GM12878 (cell line): ENCODE results near the gene TAF3. TPM values are rescaled to one million over a fixed set of nuclear protein-coding genes. Genes with fewer than 3 reads are reported as not detected.
A peak's percentile ranks its signal among the peaks of the same experiment; 100 is the strongest.

Experiments used
- ATAC-seq: fragments of 200-7000 bp; cut with Tn5 transposase; 3 replicates; pipeline ENCODE4 v1.9.1; 2020; ENCODE audit warnings: mild to moderate bottlenecking, moderate library complexity
- BruUV-seq: library from RNA; stranded (reverse); fragments of 400-500 nt; replicated peaks from 2 replicates; lab custom pipeline; 2021; lab: Mats Ljungman, UMichigan
- CTCF ChIA-PET: fragments of 300-600 bp; sonication (Branson Sonifier 250); formaldehyde crosslinking; extraction: SDS; loops from one replicate; lab custom pipeline; 2021; ENCODE audit warnings: inconsistent platforms; lab: Yijun Ruan, JAX
- POLR2A ChIA-PET: fragments of 350-600 bp; formaldehyde crosslinking; extraction: SDS; loops from one replicate; lab custom pipeline; 2021; ENCODE audit warnings: inconsistent platforms; lab: Charles Lee
- RAD21 ChIA-PET: fragments of 300-600 bp; sonication (Branson Sonifier 250); formaldehyde crosslinking; loops from one replicate; lab custom pipeline; 2023; ENCODE audit warnings: antibody characterized with exemption; ENCODE audit not compliant: unreplicated experiment; lab: Charles Lee
- SMC1A ChIA-PET: fragments of 300-600 bp; sonication (Branson Sonifier 250); formaldehyde crosslinking; loops from one replicate; lab custom pipeline; 2023; ENCODE audit not compliant: unreplicated experiment, uncharacterized antibody; lab: Charles Lee
- DNase-seq: peaks from one replicate; pipeline ENCODE4 v3.0.0-alpha.2; 2011; ENCODE audit warnings: low read depth, low spot score
- FAIRE-seq: peaks from 3 replicates; lab custom pipeline; 2011; peaks lifted over from hg19 to GRCh38; lab: Jason Lieb, UNC
- H2AFZ ChIP-seq: 2 replicates; pipeline ENCODE4 v1.6.0; 2011; ENCODE audit warnings: low read depth, low read length, control low read depth; ENCODE audit not compliant: control insufficient read depth
- H3K27ac ChIP-seq: 2 replicates; pipeline ENCODE4 v1.5.1; 2011; ENCODE audit warnings: control low read depth; ENCODE audit not compliant: control insufficient read depth, insufficient read depth
- H3K27me3 ChIP-seq, 2 experiments: replicated peaks in 1 of 2; 2 replicates each; pipeline versions ENCODE4 v1.6.0 to v1.6.1; 2011; ENCODE audit warnings: low read length in 1 of 2; ENCODE audit not compliant: control insufficient read depth in 2 of 2, insufficient read depth in 2 of 2
- H3K36me3 ChIP-seq, 2 experiments: 2 replicates each; pipeline ENCODE4 v1.5.1; 2011; ENCODE audit warnings: low read length in 1 of 2; ENCODE audit not compliant: control insufficient read depth in 2 of 2, insufficient read depth in 2 of 2
- H3K4me1 ChIP-seq: 2 replicates; pipeline ENCODE4 v1.6.1; 2011; ENCODE audit warnings: mild to moderate bottlenecking, low read length, moderate library complexity, mixed read lengths; ENCODE audit not compliant: control insufficient read depth, insufficient read depth
- H3K4me2 ChIP-seq: 2 replicates; pipeline ENCODE4 v1.6.0; 2011; ENCODE audit warnings: control low read depth; ENCODE audit not compliant: control insufficient read depth, insufficient read depth
- H3K4me3 ChIP-seq: fragments of 200-600 bp; sonication (generic); 2 replicates; pipeline ENCODE4 v1.5.1; 2016
- H3K79me2 ChIP-seq: 2 replicates; pipeline ENCODE4 v1.6.0; 2011; ENCODE audit warnings: low read length; ENCODE audit not compliant: control insufficient read depth, insufficient read depth
- H3K9ac ChIP-seq: 2 replicates; pipeline ENCODE4 v1.8.0; 2011; ENCODE audit warnings: low read length, control low read depth, mixed read lengths; ENCODE audit not compliant: control insufficient read depth, insufficient read depth
- H3K9me3 ChIP-seq: replicated peaks from 3 replicates; pipeline ENCODE4 v1.5.1; 2011; ENCODE audit warnings: mild to moderate bottlenecking, low read length; ENCODE audit not compliant: control insufficient read depth, insufficient read depth
- H4K20me1 ChIP-seq: 2 replicates; pipeline ENCODE4 v1.6.0; 2011; ENCODE audit not compliant: control insufficient read depth, insufficient read depth
- MLLT1 ChIP-seq: fragments of 450-650 bp; IDR thresholded peaks from 2 replicates; pipeline ENCODE4 v1.6.1; 2016; ENCODE audit warnings: mild to moderate bottlenecking
- STAT1 ChIP-seq: fragments of 450-650 bp; conservative IDR thresholded peaks from 2 replicates; pipeline ENCODE4 v1.6.1; 2014; ENCODE audit warnings: antibody characterized with exemption, mild to moderate bottlenecking
- TARDBP ChIP-seq: IDR thresholded peaks from 2 replicates; pipeline ENCODE4 v1.6.1; 2016; ENCODE audit warnings: borderline replicate concordance
- WGBS: methylation state at CpG from one replicate; pipeline ENCODE4 v1.1.6; 2016; ENCODE audit warnings: low lambda C conversion rate; ENCODE audit not compliant: insufficient replicate concordance, insufficient coverage; ENCODE audit errors: missing lambda C conversion rate; 5-methylcytosine and 5-hydroxymethylcytosine counted together
- in situ Hi-C: fragments of 300-500 bp; cut with MboI; formaldehyde crosslinking; loops from 9 replicates; pipeline ENCODE4 v1.14.3; 2018; ENCODE audit warnings: mixed read lengths
- intact Hi-C: fragments of 100-400 bp; cut with micrococcal nuclease; formaldehyde crosslinking; loops from one replicate; pipeline ENCODE4 v1.14.2; 2022; ENCODE audit not compliant: unreplicated experiment
- polyA plus RNA-seq, 11 experiments: library from polyadenylated mRNA; depleted of rRNA in 4 of 11; unstranded in 6 of 11; stranded (reverse) in 5 of 11; fragments of >200 nt; fragmentation: Nextera tagmentation in 4 of 11; fragmentation: Illumina TruSeq in 1 of 11; extraction: Ambion mirVana in 4 of 11; extraction: Trizol in 1 of 11; gene quantifications; 1 replicate in 1 of 11; 2 replicates in 10 of 11; pipeline versions ENCODE4 v1.2.1 to v1.2.3, GENCODE V29; 2011 to 2016; ENCODE audit warnings: inconsistent platforms in 2 of 11, missing spikeins in 2 of 11, low read depth in 1 of 11
- total RNA-seq, 4 experiments: library from RNA; depleted of rRNA in 3 of 4; stranded (reverse); fragments of >200 nt in 3 of 4; fragmentation: Illumina TruSeq in 1 of 4; extraction: Trizol in 1 of 4; gene quantifications; 2 replicates each; pipeline versions ENCODE4 v1.2.1 to v1.2.3, GENCODE V29; 2013 to 2021
- TF ChIP-seq, protein P1 (sequence below): IDR thresholded peaks from 2 replicates; pipeline ENCODE4 v1.6.1; 2012; ENCODE audit warnings: low read depth, low read length, improper control_type of control experiment
- TF ChIP-seq, protein P2 (sequence below): fragments of 450-650 bp; IDR thresholded peaks from 2 replicates; pipeline ENCODE4 v1.6.1; 2018; ENCODE audit warnings: mild to moderate bottlenecking, low read depth, moderate library complexity; ENCODE audit not compliant: partially characterized antibody
- TF ChIP-seq, protein P3 (sequence below): fragments of 450-650 bp; IDR thresholded peaks from 2 replicates; pipeline ENCODE4 v1.6.1; 2016; ENCODE audit warnings: mild to moderate bottlenecking

Gene TAF3
- total and polyA plus RNA-seq, 10 of the 15 experiments (the other 5 are each of a cell fraction or from before 2014, with no cell fraction given), result 2.0 to 10.1 (median 3.7) TPM

DNA sequence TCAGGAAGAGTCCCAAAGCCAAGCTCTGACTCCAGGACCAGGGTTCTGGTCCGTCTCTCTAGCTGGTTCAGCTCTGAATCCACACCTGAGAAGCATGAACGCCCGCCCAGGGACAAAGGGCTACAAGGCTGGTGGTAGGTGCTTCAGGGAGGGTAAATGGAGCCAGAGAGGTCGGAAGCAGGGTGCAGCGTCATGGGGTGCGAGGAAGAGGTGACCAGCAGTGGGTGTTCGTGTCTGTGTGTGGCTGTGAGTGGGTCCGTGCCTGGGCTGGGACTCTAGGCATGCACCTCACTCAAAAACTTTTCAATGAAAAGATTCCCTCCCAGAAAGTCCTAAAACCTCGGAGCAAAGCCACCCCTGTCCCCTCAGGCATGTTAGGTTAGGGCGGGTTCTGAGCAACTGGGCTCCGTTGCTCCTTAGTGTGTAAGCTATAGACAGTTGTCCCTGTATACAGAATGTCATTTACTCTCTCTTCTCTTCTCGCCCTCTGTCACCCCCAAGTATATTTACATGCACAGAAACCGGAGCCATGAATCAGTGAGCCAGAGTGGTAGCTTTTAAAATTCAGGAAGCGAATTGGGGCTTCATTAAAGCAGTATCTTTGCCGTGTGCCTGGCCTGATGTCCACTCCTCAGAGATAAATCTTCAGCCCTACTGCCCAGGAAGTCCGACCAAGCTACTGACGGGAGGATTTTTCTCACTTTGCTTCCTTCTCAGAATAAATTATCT is 223.9 kb downstream of the TAF3 start:
- RAD21 ChIA-PET, result no interaction called here
- no peak for DNase-seq
- H3K9ac ChIP-seq, result no peak overlapping the region
- no peaks in the 10 kb centered on the region for H3K79me2 ChIP-seq
- POLR2A ChIA-PET, result no interaction called here
- FAIRE-seq, result peak; percentile 18
- H3K27ac ChIP-seq, result no peak overlapping the region
- H3K4me2 ChIP-seq, result no peak overlapping the region
- CTCF ChIA-PET, result interaction anchor here (0.7 to 1.4 kb wide), 5 partner anchors 10 to 712 kb away, joined by 3 to 4 read pairs (median 3); no protein-coding TSS in a partner anchor
- BruUV-seq, result no TSS peak
- intact Hi-C loops, result no loop called here
- H3K36me3 ChIP-seq, result no peaks in the 10 kb centered on the region
- SMC1A ChIA-PET, result interaction anchor here (0.8 to 1.4 kb wide), 2 partner anchors 517 to 1166 kb away, joined by 3 to 4 read pairs; no protein-coding TSS in a partner anchor
- no peak for ATAC-seq
- WGBS, result under 1% methylated on average over 17 of the region's 17 CpGs
- H3K4me1 ChIP-seq, result no peaks in the 10 kb centered on the region; the same call in 1 of the 2 replicates
- H3K9me3 ChIP-seq, result no peaks in the 10 kb centered on the region
- no peak for TF ChIP-seq TARDBP
- TF ChIP-seq STAT1, result no peak
- in situ Hi-C loops, result loop anchor here (25.0 kb wide), 1 partner anchor 1170 kb away; no protein-coding TSS in a partner anchor
- H3K27me3 ChIP-seq, result peaks cover 22 to 41% of the 10 kb centered on the region in 2 experiments
- H3K4me3 ChIP-seq, result no peak overlapping the region
- H4K20me1 ChIP-seq, result no peaks in the 10 kb centered on the region
- H2AFZ ChIP-seq, result no peak overlapping the region

GRCh38 chr10:8042721-8043568 is 224.6 kb downstream of the TAF3 start:
- Histone ChIP-seq H4K20me1 (no peaks in the 10 kb centered on the region), H3K4me1 (no peaks in the 10 kb centered on the region; the same call in 1 of the 2 replicates), H3K4me3 (no peak overlapping the region), H3K4me2 (no peak overlapping the region), H3K9me3 (no peaks in the 10 kb centered on the region), H3K79me2 (no peaks in the 10 kb centered on the region), H3K27ac (no peak overlapping the region), H3K36me3 (no peaks in the 10 kb centered on the region), H2AFZ (no peak overlapping the region), H3K27me3 (peaks cover 24 to 47% of the 10 kb centered on the region in 2 experiments), H3K9ac (no peak overlapping the region)
- SMC1A ChIA-PET, result interaction anchor here (1.4 kb wide), 1 partner anchor 1165 kb away, joined by 4 read pairs; no protein-coding TSS in a partner anchor
- FAIRE-seq (no peak), DNase-seq (no peak), ATAC-seq (no peak)
- POLR2A ChIA-PET, result no interaction called here
- RAD21 ChIA-PET, result no interaction called here
- intact Hi-C loops (no loop called here), in situ Hi-C loops (loop anchor here (25.0 kb wide), 1 partner anchor 1169 kb away; no protein-coding TSS in a partner anchor)
- no TSS peak for BruUV-seq
- whole genome bisulfite sequencing, result 17% methylated on average over 34 of the region's 35 CpGs
- CTCF ChIA-PET, result interaction anchor here (0.7 to 1.4 kb wide), 4 partner anchors 11 to 539 kb away, joined by 3 to 4 read pairs (median 4); no protein-coding TSS in a partner anchor
- TF ChIP-seq, protein P1, sequence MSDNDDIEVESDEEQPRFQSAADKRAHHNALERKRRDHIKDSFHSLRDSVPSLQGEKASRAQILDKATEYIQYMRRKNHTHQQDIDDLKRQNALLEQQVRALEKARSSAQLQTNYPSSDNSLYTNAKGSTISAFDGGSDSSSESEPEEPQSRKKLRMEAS, result no peak
- TF ChIP-seq, protein P2, sequence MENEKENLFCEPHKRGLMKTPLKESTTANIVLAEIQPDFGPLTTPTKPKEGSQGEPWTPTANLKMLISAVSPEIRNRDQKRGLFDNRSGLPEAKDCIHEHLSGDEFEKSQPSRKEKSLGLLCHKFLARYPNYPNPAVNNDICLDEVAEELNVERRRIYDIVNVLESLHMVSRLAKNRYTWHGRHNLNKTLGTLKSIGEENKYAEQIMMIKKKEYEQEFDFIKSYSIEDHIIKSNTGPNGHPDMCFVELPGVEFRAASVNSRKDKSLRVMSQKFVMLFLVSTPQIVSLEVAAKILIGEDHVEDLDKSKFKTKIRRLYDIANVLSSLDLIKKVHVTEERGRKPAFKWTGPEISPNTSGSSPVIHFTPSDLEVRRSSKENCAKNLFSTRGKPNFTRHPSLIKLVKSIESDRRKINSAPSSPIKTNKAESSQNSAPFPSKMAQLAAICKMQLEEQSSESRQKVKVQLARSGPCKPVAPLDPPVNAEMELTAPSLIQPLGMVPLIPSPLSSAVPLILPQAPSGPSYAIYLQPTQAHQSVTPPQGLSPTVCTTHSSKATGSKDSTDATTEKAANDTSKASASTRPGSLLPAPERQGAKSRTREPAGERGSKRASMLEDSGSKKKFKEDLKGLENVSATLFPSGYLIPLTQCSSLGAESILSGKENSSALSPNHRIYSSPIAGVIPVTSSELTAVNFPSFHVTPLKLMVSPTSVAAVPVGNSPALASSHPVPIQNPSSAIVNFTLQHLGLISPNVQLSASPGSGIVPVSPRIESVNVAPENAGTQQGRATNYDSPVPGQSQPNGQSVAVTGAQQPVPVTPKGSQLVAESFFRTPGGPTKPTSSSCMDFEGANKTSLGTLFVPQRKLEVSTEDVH, result no peak
- TF ChIP-seq MLLT1, result no peak
- TF ChIP-seq, protein P3, sequence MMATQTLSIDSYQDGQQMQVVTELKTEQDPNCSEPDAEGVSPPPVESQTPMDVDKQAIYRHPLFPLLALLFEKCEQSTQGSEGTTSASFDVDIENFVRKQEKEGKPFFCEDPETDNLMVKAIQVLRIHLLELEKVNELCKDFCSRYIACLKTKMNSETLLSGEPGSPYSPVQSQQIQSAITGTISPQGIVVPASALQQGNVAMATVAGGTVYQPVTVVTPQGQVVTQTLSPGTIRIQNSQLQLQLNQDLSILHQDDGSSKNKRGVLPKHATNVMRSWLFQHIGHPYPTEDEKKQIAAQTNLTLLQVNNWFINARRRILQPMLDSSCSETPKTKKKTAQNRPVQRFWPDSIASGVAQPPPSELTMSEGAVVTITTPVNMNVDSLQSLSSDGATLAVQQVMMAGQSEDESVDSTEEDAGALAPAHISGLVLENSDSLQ, result no peak
